ENCODE data around the gene FNBP1L.

Gene FNBP1L

GRCh38 chr1:93567255-93567918 lies 119.5 kb downstream of the FNBP1L start:
- Histone ChIP-seq H2AFZ (ENCODE audit: low read length) (no peak overlapping the region), H3K9ac (ENCODE audit: low read length) (no peak overlapping the region), H4K20me1 (ENCODE audit: insufficient read depth, low read length) (no peaks in the 10 kb centered on the region), H3K4me2 (ENCODE audit: low read depth, low read length) (no peak overlapping the region), H3K27me3 (replicated peaks; ENCODE audit: insufficient read depth, low read length) (no peaks in the 10 kb centered on the region), H3K9me3 (replicated peaks; ENCODE audit: insufficient read depth, low read length) (no peaks in the 10 kb centered on the region), H3F3A (ENCODE audit: insufficient read depth, low read length) (no peaks in the 10 kb centered on the region), H3K27ac (ENCODE audit: low read length) (no peak overlapping the region), H3K4me1 (ENCODE audit: low read length) (no peaks in the 10 kb centered on the region), H3K4me3 (ENCODE audit: low read length) (no peak overlapping the region), H3K36me3 (replicated peaks; ENCODE audit: insufficient read depth, low read length) (no peaks in the 10 kb centered on the region), H3K79me2 (ENCODE audit: low read length) (no peaks in the 10 kb centered on the region), H3K9me2 (replicated peaks; ENCODE audit: insufficient read depth, low read length) (no peaks in the 10 kb centered on the region)
- no peak for DNase-seq
- TF ChIP-seq EZH2 (optimal IDR thresholded peaks at IDR 0.05; ENCODE audit: low read depth, low read length) = no peak
- TF ChIP-seq EZH2phosphoT487 (IDR thresholded peaks at IDR 0.05; ENCODE audit: low read length) = no peak
- TF ChIP-seq, protein P1, sequence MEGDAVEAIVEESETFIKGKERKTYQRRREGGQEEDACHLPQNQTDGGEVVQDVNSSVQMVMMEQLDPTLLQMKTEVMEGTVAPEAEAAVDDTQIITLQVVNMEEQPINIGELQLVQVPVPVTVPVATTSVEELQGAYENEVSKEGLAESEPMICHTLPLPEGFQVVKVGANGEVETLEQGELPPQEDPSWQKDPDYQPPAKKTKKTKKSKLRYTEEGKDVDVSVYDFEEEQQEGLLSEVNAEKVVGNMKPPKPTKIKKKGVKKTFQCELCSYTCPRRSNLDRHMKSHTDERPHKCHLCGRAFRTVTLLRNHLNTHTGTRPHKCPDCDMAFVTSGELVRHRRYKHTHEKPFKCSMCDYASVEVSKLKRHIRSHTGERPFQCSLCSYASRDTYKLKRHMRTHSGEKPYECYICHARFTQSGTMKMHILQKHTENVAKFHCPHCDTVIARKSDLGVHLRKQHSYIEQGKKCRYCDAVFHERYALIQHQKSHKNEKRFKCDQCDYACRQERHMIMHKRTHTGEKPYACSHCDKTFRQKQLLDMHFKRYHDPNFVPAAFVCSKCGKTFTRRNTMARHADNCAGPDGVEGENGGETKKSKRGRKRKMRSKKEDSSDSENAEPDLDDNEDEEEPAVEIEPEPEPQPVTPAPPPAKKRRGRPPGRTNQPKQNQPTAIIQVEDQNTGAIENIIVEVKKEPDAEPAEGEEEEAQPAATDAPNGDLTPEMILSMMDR (IDR thresholded peaks at IDR 0.05; ENCODE audit: low read length) = no peak

GRCh38 chr1:93569489-93569888 lies 121.6 kb downstream of the FNBP1L start:
- Histone ChIP-seq H3K9me2 (replicated peaks; ENCODE audit: insufficient read depth, low read length) (no peaks in the 10 kb centered on the region), H3K4me1 (ENCODE audit: low read length) (no peaks in the 10 kb centered on the region), H3K79me2 (ENCODE audit: low read length) (no peaks in the 10 kb centered on the region), H3K9me3 (replicated peaks; ENCODE audit: insufficient read depth, low read length) (no peaks in the 10 kb centered on the region), H3K27ac (ENCODE audit: low read length) (no peak overlapping the region), H3K27me3 (replicated peaks; ENCODE audit: insufficient read depth, low read length) (no peaks in the 10 kb centered on the region), H2AFZ (ENCODE audit: low read length) (no peak overlapping the region), H4K20me1 (ENCODE audit: insufficient read depth, low read length) (no peaks in the 10 kb centered on the region), H3K4me2 (ENCODE audit: low read depth, low read length) (no peak overlapping the region), H3K36me3 (replicated peaks; ENCODE audit: insufficient read depth, low read length) (no peaks in the 10 kb centered on the region), H3F3A (ENCODE audit: insufficient read depth, low read length) (no peaks in the 10 kb centered on the region), H3K9ac (ENCODE audit: low read length) (no peak overlapping the region), H3K4me3 (ENCODE audit: low read length) (no peak overlapping the region)
- no peak for TF ChIP-seq EZH2 (optimal IDR thresholded peaks at IDR 0.05; ENCODE audit: low read depth, low read length)
- TF ChIP-seq, protein P1 (IDR thresholded peaks at IDR 0.05; ENCODE audit: low read length) = no peak
- no peak for TF ChIP-seq EZH2phosphoT487 (IDR thresholded peaks at IDR 0.05; ENCODE audit: low read length)
- no peak for DNase-seq

DNA sequence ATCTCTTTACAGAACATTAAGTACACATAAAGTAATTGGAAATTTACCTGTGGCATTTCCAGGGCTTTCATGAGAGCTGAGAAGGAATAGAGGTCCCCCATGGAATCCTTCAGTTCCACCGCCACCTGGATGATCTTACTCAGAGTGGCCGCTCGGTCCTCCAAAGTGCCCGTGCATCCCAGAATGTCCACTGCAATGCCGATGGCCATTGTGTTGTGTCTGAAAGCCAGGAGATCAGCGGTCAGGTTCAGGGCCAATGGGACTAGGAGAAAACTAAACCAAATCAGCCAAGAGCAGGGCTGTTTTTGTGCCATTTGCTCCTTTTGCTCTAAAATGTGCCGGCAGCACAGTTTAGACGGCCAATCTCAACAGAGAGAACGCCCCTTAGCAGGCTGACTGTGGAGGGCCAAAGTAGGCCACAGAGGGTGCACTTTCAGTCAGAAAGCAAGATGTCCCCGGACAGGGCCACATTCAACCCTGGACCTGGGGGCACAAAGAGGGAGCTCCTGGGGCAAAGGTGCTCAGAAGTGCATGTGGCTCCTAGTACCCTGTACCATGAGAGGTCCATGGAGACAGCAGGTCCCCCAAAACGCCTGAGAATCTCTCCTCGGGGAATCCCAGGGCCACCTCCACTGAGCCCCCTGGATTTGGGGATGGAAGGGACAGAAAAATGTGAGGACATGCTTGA lies 123.8 kb downstream of the FNBP1L start:
- H3K27me3 ChIP-seq (replicated peaks; ENCODE audit: insufficient read depth, low read length) = no peaks in the 10 kb centered on the region
- no peak for TF ChIP-seq EZH2phosphoT487 (IDR thresholded peaks at IDR 0.05; ENCODE audit: low read length)
- no peak for TF ChIP-seq EZH2 (optimal IDR thresholded peaks at IDR 0.05; ENCODE audit: low read depth, low read length)
- TF ChIP-seq, protein P1 (IDR thresholded peaks at IDR 0.05; ENCODE audit: low read length) = no peak
- no peak for DNase-seq
- H3K9me2 ChIP-seq (replicated peaks; ENCODE audit: insufficient read depth, low read length) = no peaks in the 10 kb centered on the region
- H4K20me1 ChIP-seq (ENCODE audit: insufficient read depth, low read length) = no peaks in the 10 kb centered on the region
- no peaks in the 10 kb centered on the region for H3K4me1 ChIP-seq (ENCODE audit: low read length)
- no peaks in the 10 kb centered on the region for H3F3A ChIP-seq (ENCODE audit: insufficient read depth, low read length)
- H3K27ac ChIP-seq (ENCODE audit: low read length) = no peak overlapping the region
- no peak overlapping the region for H2AFZ ChIP-seq (ENCODE audit: low read length)
- no peak overlapping the region for H3K4me2 ChIP-seq (ENCODE audit: low read depth, low read length)
- H3K4me3 ChIP-seq (ENCODE audit: low read length) = no peak overlapping the region
- H3K9me3 ChIP-seq (replicated peaks; ENCODE audit: insufficient read depth, low read length) = no peaks in the 10 kb centered on the region
- no peaks in the 10 kb centered on the region for H3K36me3 ChIP-seq (replicated peaks; ENCODE audit: insufficient read depth, low read length)
- no peak overlapping the region for H3K9ac ChIP-seq (ENCODE audit: low read length)
- H3K79me2 ChIP-seq (ENCODE audit: low read length) = no peaks in the 10 kb centered on the region

Measured in MM.1S (cell line).